ENCODE data around the gene BCOR.

Gene BCOR

GRCh38 chrX:40035726-40036125 lies 62.0 kb downstream of the BCOR start:
- DNase-seq (ENCODE audit: extremely low read depth in 1 of 2, low read depth in 1 of 2) = no peak

DNA sequence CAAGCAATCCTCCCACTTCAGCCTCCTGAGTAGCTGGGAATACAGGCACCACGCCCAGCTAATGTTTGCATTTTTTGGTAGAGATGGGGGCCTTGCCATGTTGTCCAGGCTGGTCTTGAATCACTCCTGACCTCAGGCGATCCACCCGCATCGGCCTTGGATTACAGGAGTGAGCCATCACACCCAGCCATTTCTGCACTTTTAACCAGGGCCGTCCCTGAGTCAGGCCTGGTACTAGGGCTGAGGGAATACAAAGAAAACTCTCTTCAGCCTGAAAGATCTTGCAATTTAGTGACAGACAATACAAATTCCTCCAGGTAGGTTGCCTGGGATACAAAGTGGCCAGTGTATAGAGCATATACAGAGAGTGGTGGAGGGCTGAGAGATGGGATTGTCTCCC lies 65.8 kb downstream of the BCOR start:
- no peak for DNase-seq (ENCODE audit: extremely low read depth in 1 of 2, low read depth in 1 of 2)

DNA sequence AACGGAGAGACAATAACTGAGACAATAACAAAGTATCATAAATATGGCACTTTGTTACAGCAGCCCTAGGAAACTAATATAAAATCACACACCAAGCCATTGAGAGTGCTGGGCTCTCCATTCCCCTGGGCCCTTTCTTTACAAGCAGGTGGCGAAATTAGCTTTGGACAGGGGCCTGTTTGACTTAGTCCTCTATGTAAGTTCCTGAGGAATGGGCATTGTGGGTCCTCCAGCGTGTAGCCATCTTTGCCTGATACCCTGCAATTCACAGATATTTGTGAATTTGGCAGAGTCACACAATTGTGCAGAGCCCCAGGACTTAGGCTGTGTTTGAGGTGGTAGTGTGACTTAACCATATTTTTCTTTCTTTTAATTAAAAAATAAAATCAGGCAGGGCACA lies 67.6 kb downstream of the BCOR start:
- no peak for DNase-seq (ENCODE audit: extremely low read depth in 1 of 2, low read depth in 1 of 2)

DNA sequence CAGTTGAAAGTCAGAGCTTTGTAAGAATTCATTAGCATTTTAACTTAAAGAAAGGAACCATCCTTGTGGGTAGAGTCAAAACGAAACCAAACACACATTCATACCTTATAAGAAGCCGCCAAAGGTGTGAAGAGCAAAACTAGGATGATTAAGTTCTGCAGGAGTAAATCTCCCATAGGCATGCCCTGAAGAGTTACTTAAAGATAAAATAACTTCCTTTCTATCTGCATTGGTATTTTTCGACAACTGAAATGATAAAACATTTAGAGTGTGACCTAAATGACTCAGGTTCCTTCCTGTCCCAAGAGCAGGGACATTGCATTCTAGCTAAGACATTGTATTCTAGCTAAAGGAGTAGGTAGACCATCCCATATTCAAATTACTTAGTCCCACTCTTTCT lies 75.3 kb downstream of the BCOR start:
- no peak for DNase-seq (ENCODE audit: extremely low read depth in 1 of 2, low read depth in 1 of 2)

- no peak for DNase-seq (ENCODE audit: extremely low read depth in 1 of 2, low read depth in 1 of 2)
These were observed 76.1 kb downstream of the BCOR start for GRCh38 chrX:40021647-40022046.

DNA sequence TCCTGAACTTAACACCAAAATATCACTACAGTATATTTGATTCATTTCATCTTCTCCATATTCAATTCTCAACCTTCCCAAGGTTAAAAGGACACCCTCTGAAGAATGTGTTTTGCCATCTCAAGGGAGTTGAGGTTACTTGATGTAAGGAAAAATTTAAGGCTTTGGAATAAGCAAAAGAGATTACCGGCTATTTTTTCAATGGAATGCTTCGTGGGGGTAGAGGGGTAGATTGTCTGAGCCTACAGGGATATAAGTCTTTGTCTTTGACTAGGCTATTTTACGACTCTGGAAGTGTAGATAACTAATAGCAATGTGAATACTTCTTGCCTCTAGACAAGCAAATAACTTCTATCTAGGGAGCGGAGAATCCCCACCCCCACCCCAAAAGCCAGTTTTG lies 78.2 kb downstream of the BCOR start:
- DNase-seq (ENCODE audit: extremely low read depth in 1 of 2, low read depth in 1 of 2) = no peak

- no peak for DNase-seq (ENCODE audit: extremely low read depth in 1 of 2, low read depth in 1 of 2)
These were observed 79.7 kb downstream of the BCOR start for GRCh38 chrX:40018041-40018440.

GRCh38 chrX:40016749-40017148 lies 81.0 kb downstream of the BCOR start:
- DNase-seq (ENCODE audit: extremely low read depth in 1 of 2, low read depth in 1 of 2) = no peak

DNA sequence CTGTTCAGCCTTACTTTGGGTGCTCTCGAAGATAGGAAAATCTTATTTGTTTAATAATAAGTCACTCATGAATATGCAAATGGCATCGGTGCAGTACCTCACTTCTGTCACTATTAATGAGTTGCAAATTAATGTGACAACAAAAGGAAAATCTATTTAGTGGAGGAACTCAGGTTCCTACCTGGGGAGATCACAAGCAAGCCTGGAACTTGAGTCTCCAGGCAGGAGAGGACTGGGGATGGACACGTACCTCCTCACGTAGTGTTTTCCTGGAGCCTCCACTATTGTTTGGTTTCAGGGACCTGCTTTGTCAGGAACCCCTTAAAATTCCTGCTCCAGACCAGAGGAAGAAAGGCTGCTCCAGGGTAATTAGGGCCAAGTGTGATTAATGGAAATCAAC lies 82.1 kb downstream of the BCOR start:
- DNase-seq (ENCODE audit: extremely low read depth in 1 of 2, low read depth in 1 of 2) = no peak

GRCh38 chrX:40013266-40014195 lies 84.2 kb downstream of the BCOR start:
- DNase-seq (ENCODE audit: extremely low read depth in 1 of 2, low read depth in 1 of 2) = peak in 1 of 2 donors; percentile 19

GRCh38 chrX:40012868-40013265 lies 84.9 kb downstream of the BCOR start:
- no peak for DNase-seq (ENCODE audit: extremely low read depth in 1 of 2, low read depth in 1 of 2)

GRCh38 chrX:40012039-40012867 lies 85.5 kb downstream of the BCOR start:
- peak in 1 of 2 donors; percentile 5 for DNase-seq (ENCODE audit: extremely low read depth in 1 of 2, low read depth in 1 of 2)

DNA sequence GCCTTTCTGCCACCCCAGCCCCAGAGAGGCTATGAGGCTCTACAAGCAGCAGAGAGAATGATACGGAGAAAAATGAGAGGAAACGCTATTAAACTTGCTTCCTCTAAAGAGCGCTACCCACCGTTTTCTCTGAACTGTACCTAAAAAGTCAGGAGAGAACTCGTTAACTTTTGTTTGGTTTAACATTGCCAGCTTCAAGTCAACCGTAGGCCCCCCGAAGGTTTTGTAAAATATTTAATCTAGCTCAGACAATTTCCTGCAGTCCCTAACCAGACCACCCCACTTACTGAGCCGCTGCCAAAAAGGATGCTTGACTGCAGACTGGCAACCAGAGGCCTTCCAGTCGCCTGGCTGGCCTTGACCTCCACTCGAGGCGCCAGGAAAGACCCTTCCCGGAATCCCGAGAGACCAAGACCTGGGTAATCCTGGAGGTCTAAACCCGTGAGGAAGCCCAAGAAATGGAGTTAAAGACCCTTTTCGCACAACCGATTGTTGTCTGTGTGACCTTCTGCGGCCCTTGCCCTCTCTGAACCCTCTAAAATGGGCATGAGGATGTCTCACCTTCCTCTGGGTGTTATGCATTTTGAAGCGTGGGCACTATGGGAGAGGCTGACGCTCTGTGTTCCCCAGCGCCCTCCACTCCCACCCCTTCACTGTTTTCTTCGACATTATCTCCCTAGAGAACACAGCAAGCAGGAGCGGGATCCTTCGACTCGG lies 86.3 kb downstream of the BCOR start:
- no peak for DNase-seq (ENCODE audit: extremely low read depth in 1 of 2, low read depth in 1 of 2)

DNA sequence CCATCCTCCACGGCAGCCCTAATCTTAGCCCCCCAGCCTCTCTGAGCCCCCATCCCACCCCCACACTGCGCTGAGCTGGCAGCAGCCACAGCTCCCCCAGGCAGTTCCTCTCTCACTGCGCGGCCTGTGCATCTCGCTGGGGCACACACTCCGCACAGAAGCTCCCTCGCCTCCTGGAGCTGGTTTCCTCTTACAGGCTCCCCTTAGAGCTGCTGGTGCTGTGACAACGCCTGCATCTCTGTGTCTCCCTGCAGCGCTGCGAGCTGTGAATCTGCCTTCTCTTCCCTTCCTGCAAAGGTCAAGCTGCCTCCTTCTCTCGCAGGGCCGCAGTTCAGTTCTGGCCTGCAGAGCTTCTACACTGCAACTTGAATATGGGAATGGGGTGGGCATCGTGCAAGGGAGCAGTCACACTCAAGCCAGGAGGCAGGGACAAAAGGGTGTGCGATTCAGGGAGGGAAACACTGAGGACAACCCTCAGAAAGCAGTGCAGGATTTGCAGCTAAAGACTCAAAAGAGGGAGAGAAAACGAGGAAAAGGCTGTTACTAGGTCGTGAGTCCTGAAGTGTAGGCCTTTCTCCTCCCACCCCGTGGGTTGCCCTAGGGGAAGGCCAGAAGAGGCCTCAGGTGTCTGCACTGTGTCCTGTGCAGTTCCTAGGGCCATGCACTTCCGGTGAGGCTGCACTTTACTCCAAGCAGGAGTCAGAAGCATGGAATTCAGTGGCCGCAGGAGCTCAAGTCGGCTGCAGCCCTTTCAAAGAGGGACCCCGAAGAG lies 87.0 kb downstream of the BCOR start:
- no peak for DNase-seq (ENCODE audit: extremely low read depth in 1 of 2, low read depth in 1 of 2)

DNA sequence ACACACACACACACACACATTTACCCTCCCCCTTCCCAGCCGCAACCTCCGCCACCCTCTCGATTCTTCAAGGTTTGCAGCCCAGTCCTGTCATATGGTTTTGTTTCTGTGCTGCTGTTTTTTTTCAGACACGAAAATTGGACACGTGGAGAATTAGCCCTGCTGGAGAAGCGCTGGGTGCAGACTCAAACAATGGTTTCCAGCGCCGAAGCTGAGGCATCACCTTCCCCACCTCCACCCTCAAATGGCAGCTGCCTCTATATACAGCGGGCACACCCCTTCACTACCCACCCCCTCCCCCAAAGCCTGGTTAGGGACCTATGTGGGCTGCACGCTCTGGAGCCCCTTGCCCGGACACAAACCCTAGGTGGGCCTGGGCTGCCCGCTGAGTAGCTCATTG lies 87.9 kb downstream of the BCOR start:
- no peak for DNase-seq (ENCODE audit: extremely low read depth in 1 of 2, low read depth in 1 of 2)

- no peak for DNase-seq (ENCODE audit: extremely low read depth in 1 of 2, low read depth in 1 of 2)
These were observed 88.3 kb downstream of the BCOR start for GRCh38 chrX:40009462-40009851.

GRCh38 chrX:40008791-40009461 lies 88.8 kb downstream of the BCOR start:
- no peak for DNase-seq (ENCODE audit: extremely low read depth in 1 of 2, low read depth in 1 of 2)

DNA sequence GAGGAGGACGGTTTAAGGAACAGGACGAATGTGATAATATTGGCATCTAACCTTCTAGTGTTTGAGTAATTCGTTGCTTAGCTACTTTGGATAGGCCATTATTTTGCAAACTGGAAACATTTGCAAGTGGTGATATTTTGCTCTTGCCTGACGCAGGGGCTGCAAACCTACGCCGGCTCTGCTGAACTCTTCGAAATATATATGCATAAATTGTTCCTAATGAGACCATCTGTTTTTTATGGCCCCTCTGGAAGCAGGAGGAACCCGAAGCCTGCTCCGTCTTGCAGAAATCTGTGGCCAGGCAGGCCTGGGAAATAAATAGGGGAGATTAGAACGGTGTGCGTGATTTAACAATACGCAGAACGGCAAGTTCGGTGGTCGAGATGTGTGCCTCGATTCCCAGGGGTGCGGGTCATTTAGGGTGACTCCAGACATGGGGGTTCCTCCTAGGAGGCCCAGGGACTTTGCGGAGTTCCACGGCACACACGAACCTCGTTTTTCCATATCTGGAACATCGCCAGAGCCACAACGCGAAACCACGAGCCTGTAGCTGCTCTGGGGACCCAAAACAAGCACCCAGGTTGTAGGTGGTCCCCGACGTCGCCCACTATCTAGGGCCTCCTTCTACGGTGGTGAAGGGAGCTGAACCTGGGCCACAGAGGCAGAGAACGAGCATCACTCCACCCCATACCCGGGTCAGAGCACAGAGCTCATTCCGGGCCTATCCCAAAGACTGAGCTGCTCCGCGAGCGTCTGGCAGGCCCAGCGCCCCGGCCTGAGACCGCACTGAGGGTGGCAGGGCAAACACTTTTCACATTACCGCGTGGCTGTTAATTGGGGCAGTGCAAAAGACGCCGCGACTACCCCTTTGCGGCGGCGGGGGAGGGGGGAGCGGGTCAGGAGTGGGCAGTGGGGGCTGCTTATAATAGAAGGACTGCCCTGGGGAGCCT lies 89.7 kb downstream of the BCOR start:
- DNase-seq (ENCODE audit: extremely low read depth in 1 of 2, low read depth in 1 of 2) = no peak

Data from stimulated activated CD8-positive, alpha-beta memory T cell treated with anti-CD3 and anti-CD28 coated beads, Interleukin-7, amount 100 ng/mL, for 48 hours (primary cell).